Nucleus accumbens (tissue), 56 donors: ENCODE data around the gene KIAA1549.

Source experiments
- DNase-seq, 56 donors: peaks; one replicate each; lab custom pipeline; 2025; lab: John Stamatoyannopoulos, UW

KIAA1549 gene

GRCh38 chr7:138975343-138976104 lies 5.7 kb downstream of the KIAA1549 start:
- peak in 3 of 56 donors; percentile 26 to 46 (median 29) for DNase-seq

GRCh38 chr7:138974675-138975292 lies 6.4 kb downstream of the KIAA1549 start:
- DNase-seq = no peak

GRCh38 chr7:138974103-138974502 lies 7.1 kb downstream of the KIAA1549 start:
- DNase-seq = no peak

- DNase-seq = peak in 10 of 56 donors; percentile 5 to 49 (median 22)
Observed at GRCh38 chr7:138970952-138971351, 10.2 kb downstream of the KIAA1549 start.

GRCh38 chr7:138970446-138970845 lies 10.7 kb downstream of the KIAA1549 start:
- DNase-seq = no peak

- DNase-seq = no peak
Observed at GRCh38 chr7:138967159-138967558, 14.0 kb downstream of the KIAA1549 start.

- no peak for DNase-seq
Observed at GRCh38 chr7:138964624-138965436, 16.4 kb downstream of the KIAA1549 start.

GRCh38 chr7:138963675-138964074 lies 17.5 kb downstream of the KIAA1549 start:
- DNase-seq = no peak

- DNase-seq = no peak
Observed at GRCh38 chr7:138962561-138963270, 18.5 kb downstream of the KIAA1549 start.

- DNase-seq = peak in 1 of 56 donors; percentile 12
Observed at GRCh38 chr7:138961159-138961558, 20.0 kb downstream of the KIAA1549 start.

GRCh38 chr7:138958391-138958956 lies 22.7 kb downstream of the KIAA1549 start:
- peak in 1 of 56 donors; percentile 28 for DNase-seq

- DNase-seq = no peak
Observed at GRCh38 chr7:138957753-138958390, 23.3 kb downstream of the KIAA1549 start.

- no peak for DNase-seq
Observed at GRCh38 chr7:138957217-138957616, 24.0 kb downstream of the KIAA1549 start.

- DNase-seq = no peak
Observed at GRCh38 chr7:138954545-138955475, 26.4 kb downstream of the KIAA1549 start.

GRCh38 chr7:138952791-138953190 lies 28.4 kb downstream of the KIAA1549 start:
- DNase-seq = peak in 1 of 56 donors; percentile 9

- no peak for DNase-seq
Observed at GRCh38 chr7:138951953-138952352, 29.2 kb downstream of the KIAA1549 start.

- no peak for DNase-seq
Observed at GRCh38 chr7:138949421-138950088, 31.6 kb downstream of the KIAA1549 start.

GRCh38 chr7:138948403-138948802 lies 32.8 kb downstream of the KIAA1549 start:
- DNase-seq = no peak
